NCI-H460 (cell line): ENCODE results near the gene SPHK2. TPM values are rescaled to one million over a fixed set of nuclear protein-coding genes. Genes with fewer than 3 reads are reported as not detected.
"Not testable (repeated sequence)": the region's sequence is repeated elsewhere in the genome, so short reads cannot be mapped to it uniquely, and the experiment has no call there.

Experiments
- DNase-seq: peaks from one replicate; pipeline ENCODE4 v3.0.0-alpha.2; 2016; ENCODE audit warnings: low read depth; ENCODE audit errors: extremely low read depth
- total RNA-seq: library from RNA; depleted of rRNA; stranded (reverse); fragments of >200 nt; shearing (Covaris generic); gene quantifications from 2 replicates; pipeline ENCODE4 v1.2.3, GENCODE V29; 2014

Gene SPHK2
- total RNA-seq, 1 experiment from 2014 or later: 6.7 TPM

- DNase-seq: no peak
Measured at GRCh38 chr19:48650974-48651682, 31.8 kb downstream of the SPHK2 start.

- no peak for DNase-seq
Measured at GRCh38 chr19:48651683-48652048, 32.4 kb downstream of the SPHK2 start.

- no peak for DNase-seq
Measured at GRCh38 chr19:48654299-48655059, 35.2 kb downstream of the SPHK2 start.

GRCh38 chr19:48656840-48657474 is 37.7 kb downstream of the SPHK2 start:
- DNase-seq: no peak

DNA sequence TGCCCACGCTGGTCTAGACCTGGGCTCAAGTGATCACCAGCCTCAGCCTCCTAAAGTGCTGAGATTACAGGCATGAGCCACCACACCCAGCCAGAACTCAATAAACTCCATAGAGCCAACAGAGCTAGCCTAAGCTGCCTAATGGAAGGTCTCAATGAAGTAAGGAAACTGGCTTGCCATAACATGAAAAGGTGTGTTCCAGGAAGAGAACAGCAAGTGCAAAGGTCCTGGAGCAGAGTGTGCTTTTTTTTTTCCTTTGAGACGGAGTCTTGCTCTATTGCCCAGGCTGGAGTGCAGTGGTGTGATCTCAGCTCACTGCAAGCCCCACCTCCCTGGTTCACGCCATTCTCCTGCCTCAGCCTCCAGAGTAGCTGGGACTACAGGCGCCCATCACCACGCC is 38.5 kb downstream of the SPHK2 start:
- not testable (repeated sequence) for DNase-seq

- DNase-seq: no peak
Measured at GRCh38 chr19:48658483-48658882, 39.2 kb downstream of the SPHK2 start.

DNA sequence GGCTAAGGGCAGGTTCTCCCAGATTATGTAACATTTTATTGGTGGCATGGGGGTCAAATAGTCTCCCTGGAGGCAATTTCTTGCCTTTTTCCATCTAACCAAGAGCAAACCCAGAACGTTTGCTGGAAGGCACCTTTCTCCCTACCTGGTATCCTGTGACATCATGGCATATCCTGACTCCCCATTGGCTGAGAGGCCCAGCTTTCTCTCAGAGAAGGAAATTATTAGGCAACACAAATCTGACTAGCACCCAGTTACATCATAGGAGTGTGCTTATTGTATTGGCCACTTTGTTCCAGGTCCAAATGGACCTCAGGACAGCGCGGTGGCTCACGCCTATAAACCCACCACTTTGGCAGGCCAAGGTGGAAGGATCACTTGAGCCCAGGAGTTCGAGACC is 40.5 kb downstream of the SPHK2 start:
- no peak for DNase-seq

GRCh38 chr19:48660852-48661710 is 41.8 kb downstream of the SPHK2 start:
- DNase-seq: peak; percentile 87

DNA sequence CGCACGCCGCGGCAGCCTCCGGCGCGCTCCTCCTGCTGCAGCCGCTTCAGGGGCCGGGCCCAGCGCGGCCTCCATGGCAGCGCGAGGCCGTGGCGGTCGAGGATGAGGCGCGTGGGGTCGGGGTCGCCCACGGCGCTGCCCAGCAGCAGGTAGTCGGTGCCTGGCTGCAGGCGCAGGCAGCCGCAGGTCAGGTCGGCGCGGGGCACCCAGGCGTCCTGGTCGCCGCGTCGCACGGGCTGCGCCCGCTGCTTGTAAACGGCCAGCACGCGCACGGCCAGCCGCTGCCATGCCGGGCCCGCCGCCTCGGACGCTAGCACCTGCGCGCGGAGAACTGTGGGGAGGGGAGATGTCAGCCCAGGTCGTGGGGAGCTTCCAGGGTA is 42.4 kb downstream of the SPHK2 start:
- no peak for DNase-seq

- no peak for DNase-seq
Measured at GRCh38 chr19:48663667-48664066, 44.4 kb downstream of the SPHK2 start.

- DNase-seq: no peak
Measured at GRCh38 chr19:48664476-48664875, 45.2 kb downstream of the SPHK2 start.

DNA sequence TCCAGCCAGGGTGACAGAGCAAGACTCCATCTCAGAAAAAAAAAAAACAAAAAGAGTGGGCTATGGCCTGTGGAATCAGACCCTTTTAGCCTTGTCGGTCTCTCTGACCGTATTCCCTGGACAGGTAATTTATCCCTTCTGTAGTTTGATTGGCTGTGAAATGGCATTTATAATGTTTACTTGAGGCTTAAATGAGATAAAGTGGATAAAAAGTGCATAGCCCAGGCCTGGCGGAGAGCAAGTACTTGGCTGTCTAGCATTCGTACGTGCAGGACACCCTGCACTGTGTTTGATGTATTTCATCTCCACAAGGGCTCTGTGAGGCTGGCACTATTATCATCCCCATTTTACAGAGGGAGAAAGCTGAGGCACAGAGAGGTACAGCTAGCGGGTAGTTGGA is 46.5 kb downstream of the SPHK2 start:
- no peak for DNase-seq

- no peak for DNase-seq
Measured at GRCh38 chr19:48668332-48668731, 49.0 kb downstream of the SPHK2 start.

GRCh38 chr19:48668761-48669160 is 49.5 kb downstream of the SPHK2 start:
- DNase-seq: no peak

- DNase-seq: no peak
Measured at GRCh38 chr19:48669903-48670668, 50.8 kb downstream of the SPHK2 start.

- DNase-seq: no peak
Measured at GRCh38 chr19:48670699-48671445, 51.6 kb downstream of the SPHK2 start.

GRCh38 chr19:48671446-48671995 is 52.2 kb downstream of the SPHK2 start:
- DNase-seq: no peak

DNA sequence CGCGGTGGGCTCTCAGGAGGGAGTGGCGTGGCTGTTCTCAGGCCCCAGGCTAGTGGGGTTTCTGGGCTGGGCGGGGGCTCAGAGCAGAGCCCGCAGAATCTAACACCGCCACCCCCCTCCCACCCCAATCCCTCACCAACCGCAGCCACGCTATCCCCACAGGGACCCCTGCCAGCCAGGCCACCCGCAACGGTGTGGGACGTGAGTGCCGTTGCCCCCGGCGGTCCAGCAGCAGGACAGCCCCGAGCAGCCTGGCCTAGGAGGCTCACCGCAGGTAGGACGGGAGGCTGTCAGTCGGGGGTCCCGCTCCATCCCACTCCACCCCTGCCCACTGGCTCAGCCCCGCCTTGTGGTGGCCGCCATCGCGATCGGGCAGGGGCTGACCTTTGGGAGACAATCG is 53.7 kb downstream of the SPHK2 start, which contains the start of gene NTN5:
NTN5 (minus strand) TSS at position 24 of the 400 bp plus-strand sequence. CDS start 2,031 bp downstream, outside the sequence.
- DNase-seq: no peak
